HG02981 (cell line): Measurements from ENCODE around the gene EHD3.
A peak's percentile ranks its signal among the peaks of the same experiment; 100 is the strongest.
"Not testable (repeated sequence)": the region's sequence is repeated elsewhere in the genome, so short reads cannot be mapped to it uniquely, and the experiment has no call there.

Source experiments
- ATAC-seq: cut with Tn5 transposase; IDR thresholded peaks from one replicate; pipeline ENCODE4 v1.9.1; 2021; ENCODE audit warnings: mild to moderate bottlenecking, moderate library complexity; ENCODE audit not compliant: unreplicated experiment

The EHD3 gene

GRCh38 chr2:31282634-31283033 lies 48.7 kb downstream of the EHD3 start:
- ATAC-seq, result no peak

DNA sequence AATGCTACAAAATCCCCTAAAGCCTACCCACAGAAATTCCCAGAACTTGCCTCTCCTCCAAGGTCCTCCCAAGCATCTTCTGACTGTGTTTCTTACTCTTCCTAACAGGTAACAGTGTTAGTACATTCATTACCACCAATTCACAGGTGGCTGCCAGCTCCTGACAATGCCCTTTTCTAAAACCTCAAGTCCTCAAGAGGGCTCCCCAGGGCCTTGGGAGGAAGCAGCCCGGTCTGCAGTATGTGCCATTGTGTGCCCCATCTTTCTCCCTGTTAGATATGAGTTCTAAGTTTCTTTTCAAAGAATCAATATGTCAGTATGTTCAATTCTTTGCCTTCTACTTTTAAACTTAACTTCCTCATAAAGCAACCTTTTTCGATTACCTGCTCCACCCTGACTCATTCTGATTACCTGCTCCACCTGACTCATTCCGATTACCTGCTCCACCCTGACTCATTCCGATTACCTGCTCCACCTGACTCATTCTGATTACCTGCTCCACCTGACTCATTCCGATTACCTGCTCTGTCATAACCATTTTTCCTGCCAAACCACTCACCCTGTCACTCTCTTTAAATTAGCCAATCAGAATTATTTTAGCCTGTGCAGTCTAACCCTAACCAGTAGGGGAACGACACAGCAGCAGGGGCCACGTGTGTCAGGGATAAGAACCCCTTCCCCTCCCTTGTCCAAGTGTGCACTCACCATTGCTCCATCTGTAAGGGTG lies 49.4 kb downstream of the EHD3 start:
- ATAC-seq, result not testable (repeated sequence)

GRCh38 chr2:31284107-31284506 lies 50.2 kb downstream of the EHD3 start:
- ATAC-seq, result no peak

GRCh38 chr2:31286230-31286629 lies 52.3 kb downstream of the EHD3 start:
- no peak for ATAC-seq

DNA sequence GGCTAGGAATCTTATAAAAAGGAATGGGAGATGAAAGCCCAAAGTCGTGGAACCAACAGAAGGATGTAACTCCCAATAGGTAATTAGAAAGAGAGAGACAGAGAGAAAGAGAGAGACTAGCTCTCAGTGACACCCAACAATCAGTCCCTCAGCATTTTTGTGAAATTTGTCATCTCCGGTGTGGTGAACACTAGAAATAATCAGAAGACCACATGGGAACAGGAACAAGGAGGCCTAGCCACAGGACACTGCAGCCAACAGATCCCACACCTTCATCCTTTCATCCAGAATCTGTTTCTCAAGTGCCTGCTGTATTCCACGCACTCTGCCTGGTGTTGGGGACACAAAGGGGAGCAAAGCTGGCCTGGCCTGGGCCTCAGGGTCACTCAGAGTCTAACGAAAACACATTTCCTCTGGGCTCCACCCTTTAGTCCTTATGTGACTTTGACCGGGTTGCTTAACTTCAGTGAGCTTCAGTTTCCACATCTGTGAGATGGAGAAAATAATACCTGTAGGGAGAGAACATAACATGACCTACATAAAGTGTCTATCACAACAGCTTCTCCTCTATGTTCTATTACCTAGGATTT lies 53.1 kb downstream of the EHD3 start:
- no peak for ATAC-seq

DNA sequence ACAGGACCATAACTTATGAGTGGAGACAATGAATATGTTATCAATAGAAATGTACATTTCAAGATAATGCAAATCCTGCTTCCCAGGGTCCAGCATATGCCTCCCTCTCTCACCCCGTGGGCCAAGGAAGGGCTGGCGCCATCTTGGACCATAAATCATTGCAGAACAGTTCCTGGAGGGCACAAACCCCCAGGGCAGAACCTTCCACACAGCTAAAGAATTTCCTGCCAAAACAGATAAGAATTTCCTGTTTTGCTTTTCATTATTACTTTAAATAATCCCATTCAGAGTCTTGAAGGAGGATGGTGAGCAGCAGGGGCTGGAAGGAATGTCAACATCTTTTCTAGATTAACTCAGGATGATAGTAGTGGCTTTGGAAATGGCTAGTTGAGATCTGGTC lies 53.7 kb downstream of the EHD3 start:
- no peak for ATAC-seq

DNA sequence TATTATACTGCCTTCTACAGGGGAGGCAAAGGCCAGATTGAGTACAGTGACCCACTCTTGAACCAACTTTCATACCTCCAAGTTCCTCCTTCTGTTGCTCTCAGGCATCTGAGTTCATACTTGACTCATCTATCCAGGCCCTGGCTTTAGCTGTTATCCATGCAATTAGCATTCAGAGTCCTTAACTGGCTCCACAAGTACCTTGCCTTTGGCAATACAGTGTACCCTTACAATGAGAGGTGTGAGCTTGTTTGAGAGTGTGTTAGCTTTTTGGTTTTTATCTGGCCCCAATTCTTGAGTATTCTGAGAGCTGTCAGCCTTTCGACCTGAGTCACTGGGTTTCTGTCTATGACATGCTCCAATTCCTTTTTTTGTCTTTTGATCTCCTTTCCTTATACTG lies 60.2 kb downstream of the EHD3 start:
- ATAC-seq, result no peak

GRCh38 chr2:31296641-31297287 lies 62.8 kb downstream of the EHD3 start:
- no peak for ATAC-seq

- no peak for ATAC-seq
These were observed 63.8 kb downstream of the EHD3 start for GRCh38 chr2:31297751-31298150.

GRCh38 chr2:31299547-31299946 lies 65.6 kb downstream of the EHD3 start:
- no peak for ATAC-seq

- ATAC-seq, result no peak
These were observed 66.4 kb downstream of the EHD3 start for GRCh38 chr2:31300309-31300708.

GRCh38 chr2:31302940-31303563 lies 69.1 kb downstream of the EHD3 start:
- ATAC-seq, result no peak

DNA sequence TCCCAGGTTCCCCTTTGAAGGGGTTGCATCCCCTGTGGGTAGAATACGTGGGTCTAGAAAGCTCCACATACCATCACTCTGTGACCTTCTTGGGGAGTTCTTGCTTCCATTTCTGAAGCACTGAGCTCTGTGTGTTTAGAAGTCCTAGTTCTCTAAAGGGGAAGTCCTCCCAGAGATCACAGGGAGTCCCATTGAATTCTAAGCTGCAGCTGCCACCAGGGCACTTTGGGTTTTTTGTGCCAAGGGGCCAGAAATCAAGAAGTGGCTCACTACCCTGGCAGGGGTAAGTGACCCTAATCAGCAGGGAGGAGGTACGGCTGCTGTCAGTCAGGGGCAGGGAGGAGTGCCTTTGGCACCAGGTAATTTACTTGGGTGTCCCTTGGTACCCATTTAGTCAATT lies 70.9 kb downstream of the EHD3 start:
- no peak for ATAC-seq

DNA sequence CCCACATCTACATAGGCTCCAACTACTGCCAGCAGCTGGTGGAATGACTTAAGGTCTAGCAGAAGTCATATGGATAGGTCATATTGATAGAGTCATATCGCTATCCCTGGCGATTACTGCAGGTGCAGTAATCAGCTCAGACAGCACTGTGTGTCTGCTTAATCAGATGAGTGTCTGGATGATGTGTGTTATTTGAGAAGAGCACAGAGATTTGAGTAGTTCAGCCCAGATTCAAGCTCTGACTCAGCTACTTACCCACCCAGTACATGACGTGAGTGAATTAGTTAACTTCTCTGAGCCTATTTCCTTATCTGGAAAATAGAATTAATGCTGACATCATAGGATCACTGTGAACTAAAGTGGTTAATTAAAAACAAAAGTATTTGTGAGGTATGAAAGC lies 78.9 kb downstream of the EHD3 start:
- no peak for ATAC-seq

DNA sequence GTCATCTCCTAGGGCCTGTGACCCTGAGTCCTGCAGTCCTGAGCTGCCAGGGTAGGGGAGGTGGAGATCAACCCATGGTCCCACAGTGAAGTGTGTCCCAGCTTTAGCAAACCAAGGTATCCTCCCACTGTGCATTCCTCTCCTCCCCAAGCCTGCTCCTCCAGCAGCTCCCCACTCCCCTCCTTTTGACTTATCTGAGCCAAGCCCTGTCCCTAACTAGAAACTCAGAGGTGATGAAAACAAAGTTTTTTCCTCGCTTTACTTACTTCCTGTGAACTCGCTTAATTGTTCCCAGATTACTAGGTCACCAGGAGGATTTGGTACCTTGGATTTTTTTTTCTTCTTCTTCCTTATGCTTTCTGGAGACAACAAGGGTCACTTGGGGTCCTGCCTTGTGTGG lies 80.8 kb downstream of the EHD3 start:
- ATAC-seq, result no peak

GRCh38 chr2:31317396-31317795 lies 83.4 kb downstream of the EHD3 start:
- ATAC-seq, result no peak

DNA sequence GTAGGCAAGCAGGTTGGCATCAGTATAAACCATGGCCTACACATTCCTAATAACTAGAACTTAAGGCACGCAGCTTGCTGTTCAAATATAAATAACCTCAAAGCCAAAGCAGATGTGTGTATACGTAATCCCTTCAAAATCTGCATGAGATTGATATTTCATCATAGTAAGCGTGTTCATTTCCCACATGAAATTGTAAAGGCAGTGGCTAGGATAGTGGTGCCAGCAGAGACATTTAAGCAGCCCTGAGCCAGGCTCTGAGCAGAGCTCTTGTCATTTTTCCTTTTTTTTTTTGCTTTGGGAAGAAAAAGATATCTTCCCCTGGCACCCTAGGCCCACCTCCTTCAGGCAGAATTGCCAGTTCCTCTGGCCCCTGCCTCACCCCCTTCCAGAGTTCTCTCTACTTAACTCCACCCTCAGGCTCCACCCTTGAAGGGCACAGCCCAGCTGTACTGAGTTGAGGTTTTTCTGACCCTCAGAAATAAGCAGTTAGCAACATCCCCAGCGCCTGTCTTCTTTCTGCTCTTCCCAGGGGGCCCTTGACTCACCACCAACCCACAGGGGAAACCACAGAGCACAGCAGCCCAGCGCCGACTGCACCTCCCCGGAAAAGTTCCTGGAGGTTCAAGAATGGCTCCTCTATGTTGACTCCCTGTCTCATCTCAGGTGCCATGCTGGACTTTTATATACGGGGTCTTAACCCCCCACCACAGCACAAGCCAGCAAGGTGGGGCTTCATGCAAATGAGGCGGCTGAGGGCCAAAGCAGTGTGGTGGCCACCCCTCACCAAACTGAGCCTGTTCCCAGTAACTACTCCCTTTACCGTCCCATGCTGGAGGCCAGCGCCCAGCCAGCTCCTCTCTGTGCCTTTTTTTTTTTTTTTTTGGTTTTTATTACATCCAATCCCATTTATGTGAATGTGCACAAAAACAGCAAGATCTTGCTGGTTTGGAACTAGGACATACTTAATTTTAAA lies 84.7 kb downstream of the EHD3 start:
- ATAC-seq, result peak; percentile 52
